Activated naive CD4-positive, alpha-beta T cell treated with anti-CD3 and anti-CD28 coated beads, Interleukin-2, amount 50 U/mL, for 24 hours (primary cell): ENCODE data around the gene BNC2.

ENCODE experiments used
- H3K27ac Mint-ChIP-seq: one replicate; pipeline ENCODE4 v1.8.0; 2021; ENCODE audit warnings: mild to moderate bottlenecking, mixed read lengths
- H3K27me3 Mint-ChIP-seq: one replicate; pipeline ENCODE4 v1.8.0; 2021; ENCODE audit warnings: mixed read lengths
- H3K36me3 Mint-ChIP-seq: one replicate; pipeline ENCODE4 v1.8.0; 2021; ENCODE audit warnings: mixed read lengths
- H3K4me1 Mint-ChIP-seq: one replicate; pipeline ENCODE4 v1.8.0; 2021; ENCODE audit warnings: mixed read lengths
- H3K4me3 Mint-ChIP-seq: one replicate; pipeline ENCODE4 v1.8.0; 2021; ENCODE audit warnings: mild to moderate bottlenecking, mixed read lengths
- H3K9me3 Mint-ChIP-seq: one replicate; pipeline ENCODE4 v1.8.0; 2021; ENCODE audit warnings: mixed read lengths

The BNC2 gene

GRCh38 chr9:16363916-16364315 is 506.6 kb downstream of the BNC2 start:
- Mint-ChIP-seq H3K4me3 (no peak overlapping the region), H3K4me1 (no peaks in the 10 kb centered on the region), H3K36me3 (no peaks in the 10 kb centered on the region), H3K27ac (no peak overlapping the region), H3K9me3 (no peaks in the 10 kb centered on the region), H3K27me3 (no peaks in the 10 kb centered on the region)

DNA sequence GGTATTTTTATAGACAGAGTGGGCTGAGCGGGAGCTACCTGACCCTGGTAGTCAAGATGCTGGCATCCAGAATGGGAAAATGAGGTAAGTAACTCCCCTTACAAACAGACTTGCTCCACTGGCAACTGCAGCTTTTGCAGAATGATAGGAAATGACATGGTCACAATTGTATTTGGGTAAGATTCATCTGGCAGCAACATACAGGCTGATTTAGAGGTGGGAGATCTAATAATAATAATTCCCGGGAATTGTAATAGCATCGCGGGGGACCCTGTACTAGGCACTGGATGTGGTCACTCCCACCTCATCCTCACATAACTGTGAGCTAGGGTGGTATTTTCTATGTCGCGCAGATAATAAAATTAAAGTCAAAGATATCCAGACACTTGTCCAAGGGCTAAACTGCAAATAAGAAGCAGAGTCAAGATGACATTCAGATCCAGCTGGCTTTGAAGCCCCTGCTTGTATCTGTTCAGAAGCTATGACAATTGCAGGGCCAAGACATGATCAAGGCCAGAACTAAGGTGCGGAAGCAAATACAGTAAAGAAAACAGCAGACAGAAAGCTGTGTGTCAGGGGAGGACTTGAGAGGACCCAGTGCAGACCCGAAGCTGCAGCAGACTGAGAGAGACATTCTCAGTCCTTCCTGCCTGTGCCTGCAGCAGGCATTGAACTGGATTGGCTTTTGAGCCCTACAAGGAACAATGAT is 507.2 kb downstream of the BNC2 start:
- H3K9me3 Mint-ChIP-seq = no peaks in the 10 kb centered on the region
- no peaks in the 10 kb centered on the region for H3K36me3 Mint-ChIP-seq
- no peak overlapping the region for H3K4me3 Mint-ChIP-seq
- H3K27me3 Mint-ChIP-seq = no peaks in the 10 kb centered on the region
- H3K4me1 Mint-ChIP-seq = no peaks in the 10 kb centered on the region
- no peak overlapping the region for H3K27ac Mint-ChIP-seq

DNA sequence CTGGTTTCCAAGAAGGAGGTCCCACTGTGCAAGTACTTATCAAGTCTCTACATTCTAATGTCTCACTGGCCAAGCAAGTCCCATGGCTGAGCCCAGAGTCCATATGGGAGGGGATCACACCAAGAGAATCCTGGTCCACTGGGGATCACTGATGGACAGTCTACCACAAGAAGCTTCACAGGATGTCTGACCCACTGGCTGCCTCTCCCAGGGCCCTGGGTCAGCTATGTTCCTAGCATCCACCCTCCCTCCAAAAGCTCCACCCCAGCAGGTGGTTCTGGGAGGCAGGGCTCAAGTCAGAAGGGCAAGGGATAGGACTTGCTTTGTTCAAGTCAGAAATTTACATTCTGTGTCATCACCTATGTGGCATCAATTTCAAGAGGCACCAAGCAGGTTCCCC is 508.5 kb downstream of the BNC2 start:
- H3K9me3 Mint-ChIP-seq = no peaks in the 10 kb centered on the region
- no peaks in the 10 kb centered on the region for H3K27me3 Mint-ChIP-seq
- no peak overlapping the region for H3K27ac Mint-ChIP-seq
- H3K4me3 Mint-ChIP-seq = no peak overlapping the region
- no peaks in the 10 kb centered on the region for H3K36me3 Mint-ChIP-seq
- H3K4me1 Mint-ChIP-seq = no peaks in the 10 kb centered on the region

DNA sequence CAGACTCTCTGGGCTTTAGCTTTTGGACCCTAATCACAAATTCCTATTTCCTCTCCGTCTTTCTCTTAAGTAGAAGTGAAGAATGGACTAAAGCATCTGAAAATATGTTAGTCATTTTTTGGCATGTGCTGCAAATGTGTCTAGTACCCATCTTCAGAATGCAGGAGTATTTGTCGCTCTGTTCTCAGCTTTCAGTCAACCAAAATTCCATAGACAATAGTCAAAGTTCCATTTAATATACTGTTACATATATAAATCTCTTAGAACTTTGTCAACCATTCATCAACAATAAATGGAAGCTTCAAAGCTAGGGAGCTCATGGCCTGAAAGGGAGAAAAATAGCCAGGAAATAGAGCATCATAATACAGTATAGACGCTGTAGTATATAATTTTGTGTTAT is 509.4 kb downstream of the BNC2 start:
- Mint-ChIP-seq H3K4me3 (no peak overlapping the region), H3K9me3 (no peaks in the 10 kb centered on the region), H3K36me3 (no peaks in the 10 kb centered on the region), H3K4me1 (no peaks in the 10 kb centered on the region), H3K27ac (no peak overlapping the region), H3K27me3 (no peaks in the 10 kb centered on the region)

DNA sequence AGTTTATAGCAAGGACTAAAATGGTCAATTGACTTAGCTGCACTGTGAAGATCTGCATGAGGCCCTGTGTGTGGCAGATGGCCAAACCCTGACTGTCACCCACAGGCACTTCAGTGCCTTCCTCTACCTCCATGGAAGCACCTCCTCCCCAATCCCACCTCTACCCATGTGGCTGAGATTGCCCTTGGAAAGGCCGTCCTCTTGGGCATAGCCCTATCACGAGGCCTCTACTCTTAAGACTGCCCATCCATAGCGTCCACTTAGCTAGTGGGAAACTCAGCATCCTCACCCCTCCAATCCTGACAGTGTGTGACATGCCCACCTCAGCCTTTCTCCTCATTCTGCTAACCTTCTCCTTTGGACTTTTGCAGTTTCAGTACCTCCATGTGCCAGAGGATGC is 510.2 kb downstream of the BNC2 start:
- Mint-ChIP-seq H3K27ac (no peak overlapping the region), H3K27me3 (no peaks in the 10 kb centered on the region), H3K4me3 (no peak overlapping the region), H3K36me3 (no peaks in the 10 kb centered on the region), H3K4me1 (no peaks in the 10 kb centered on the region), H3K9me3 (no peaks in the 10 kb centered on the region)
